Transverse colon (tissue), 4 donors: ENCODE results near the gene GLT8D2. TPM values are rescaled to one million over a fixed set of nuclear protein-coding genes. Genes with fewer than 3 reads are reported as not detected.

Source experiments
- DNase-seq: peaks from one replicate; pipeline ENCODE4 v3.0.0-alpha.2; 2019
- H3K27ac ChIP-seq, 4 donors: fragments of 200-600 bp; sonication (generic); 2 replicates each; pipeline ENCODE4 v1.5.1; 2016 to 2018; ENCODE audit warnings: inconsistent platforms in 4 of 4
- H3K27me3 ChIP-seq: fragments of 200-600 bp; sonication (generic); 2 replicates; pipeline ENCODE4 v1.5.1; 2017; ENCODE audit warnings: inconsistent platforms
- H3K36me3 ChIP-seq, 4 donors: fragments of 200-600 bp; sonication (generic); 2 replicates each; pipeline ENCODE4 v1.5.1; 2017 to 2019; ENCODE audit warnings: inconsistent platforms in 4 of 4
- H3K4me1 ChIP-seq, 4 donors: fragments of 200-600 bp; sonication (generic); 2 replicates each; pipeline ENCODE4 v1.5.1; 2017 to 2020; ENCODE audit warnings: inconsistent platforms in 4 of 4
- H3K4me3 ChIP-seq, 4 donors: fragments of 200-600 bp; sonication (generic); 1 replicate in 1 of 4; 2 replicates in 3 of 4; pipeline versions ENCODE4 v1.5.1 to v1.6.1; 2017 to 2019; ENCODE audit warnings: inconsistent platforms in 4 of 4
- H3K9me3 ChIP-seq, 2 donors: fragments of 200-600 bp; sonication (generic); 2 replicates each; pipeline ENCODE4 v1.5.1; 2017 to 2019; ENCODE audit warnings: inconsistent platforms in 2 of 2
- EP300 ChIP-seq: sonication (generic); formaldehyde crosslinking; IDR thresholded peaks from one replicate; pipeline ENCODE4 v1.6.1; 2017; ENCODE audit warnings: antibody characterized with exemption, low read depth
- POLR2A ChIP-seq: fragments of 450-650 bp; IDR thresholded peaks from one replicate; pipeline ENCODE4 v1.6.1; 2016; ENCODE audit warnings: antibody characterized with exemption, mild to moderate bottlenecking, moderate library complexity
- POLR2AphosphoS5 ChIP-seq, 3 donors: sonication (generic); formaldehyde crosslinking; IDR thresholded peaks; one replicate each; pipeline ENCODE4 v1.6.1; 2016; ENCODE audit warnings: antibody characterized with exemption in 3 of 3
- WGBS, 2 donors: methylation state at CpG; one replicate each; pipeline ENCODE4 v1.1.5; 2018; ENCODE audit warnings: low coverage in 1 of 2; 5-methylcytosine and 5-hydroxymethylcytosine counted together
- in situ Hi-C, 4 donors: fragments of 200-750 bp; cut with MboI; loops; one replicate each; pipeline versions ENCODE4 v1.15.0 to v1.15.1; 2017; ENCODE audit warnings: low sequenced_read_pairs in 3 of 4, low pct_ligation_motif_present in 1 of 4, low pct_unique_long_range_greater_than_20kb in 1 of 4
- intact Hi-C: fragments of 100-400 bp; cut with DNase I; formaldehyde crosslinking; loops from one replicate; pipeline ENCODE4 v1.15.1; 2023; ENCODE audit warnings: low total_unique reads
- total RNA-seq, 4 donors: library from RNA; depleted of rRNA; stranded (reverse); fragments of >200 nt; gene quantifications; one replicate each; pipeline ENCODE4 v1.1.0, GENCODE V29; 2016
- TF ChIP-seq, protein P1 (sequence below), 5 experiments: fragments of 200-600 bp in 3 of 5; fragments of 450-650 bp in 2 of 5; sonication (generic) in 3 of 5; IDR thresholded peaks; 1 replicate in 2 of 5; 2 replicates in 3 of 5; pipeline ENCODE4 v1.5.1; 2016 to 2017; ENCODE audit warnings: antibody characterized with exemption in 5 of 5, inconsistent platforms in 3 of 5, mild to moderate bottlenecking in 2 of 5, moderate library complexity in 1 of 5

The GLT8D2 gene
- total RNA-seq, 4 donors from 2014 or later, result 1.1 to 21.3 (median 3.8) TPM

- WGBS, 2 donors, result 45% methylated on average over 1 of the region's 1 CpG; no CpG with 5 or more reads in 1 of the 2 donors
- peaks cover 0 to 56% (median 20%) of the 10 kb centered on the region in 4 donors for H3K36me3 ChIP-seq
- no peaks in the 10 kb centered on the region for H3K9me3 ChIP-seq
- DNase-seq, result no peak
- no peak overlapping the region for H3K27ac ChIP-seq
- intact Hi-C loops (no loop called here), in situ Hi-C loops (loop anchor here in 2 of 4 donors (25.0 kb wide), 2 partner anchors 335 to 1160 kb away; partner anchors contain the start of gene WASHC4 (in 1 of the 2))
- no peak overlapping the region for H3K4me3 ChIP-seq
- H3K27me3 ChIP-seq, result no peaks in the 10 kb centered on the region
- TF ChIP-seq POLR2A, result no peak
- TF ChIP-seq, protein P1, sequence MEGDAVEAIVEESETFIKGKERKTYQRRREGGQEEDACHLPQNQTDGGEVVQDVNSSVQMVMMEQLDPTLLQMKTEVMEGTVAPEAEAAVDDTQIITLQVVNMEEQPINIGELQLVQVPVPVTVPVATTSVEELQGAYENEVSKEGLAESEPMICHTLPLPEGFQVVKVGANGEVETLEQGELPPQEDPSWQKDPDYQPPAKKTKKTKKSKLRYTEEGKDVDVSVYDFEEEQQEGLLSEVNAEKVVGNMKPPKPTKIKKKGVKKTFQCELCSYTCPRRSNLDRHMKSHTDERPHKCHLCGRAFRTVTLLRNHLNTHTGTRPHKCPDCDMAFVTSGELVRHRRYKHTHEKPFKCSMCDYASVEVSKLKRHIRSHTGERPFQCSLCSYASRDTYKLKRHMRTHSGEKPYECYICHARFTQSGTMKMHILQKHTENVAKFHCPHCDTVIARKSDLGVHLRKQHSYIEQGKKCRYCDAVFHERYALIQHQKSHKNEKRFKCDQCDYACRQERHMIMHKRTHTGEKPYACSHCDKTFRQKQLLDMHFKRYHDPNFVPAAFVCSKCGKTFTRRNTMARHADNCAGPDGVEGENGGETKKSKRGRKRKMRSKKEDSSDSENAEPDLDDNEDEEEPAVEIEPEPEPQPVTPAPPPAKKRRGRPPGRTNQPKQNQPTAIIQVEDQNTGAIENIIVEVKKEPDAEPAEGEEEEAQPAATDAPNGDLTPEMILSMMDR (IDR thresholded peaks at IDR 0.05), result no peak
- no peak for TF ChIP-seq POLR2AphosphoS5 (IDR thresholded peaks at IDR 0.05)
- no peak for TF ChIP-seq EP300
- peaks cover 5 to 20% (median 13%) of the 10 kb centered on the region in 4 donors for H3K4me1 ChIP-seq
These were observed 97.5 kb downstream of the GLT8D2 start for GRCh38 chr12:103952497-103952896.

DNA sequence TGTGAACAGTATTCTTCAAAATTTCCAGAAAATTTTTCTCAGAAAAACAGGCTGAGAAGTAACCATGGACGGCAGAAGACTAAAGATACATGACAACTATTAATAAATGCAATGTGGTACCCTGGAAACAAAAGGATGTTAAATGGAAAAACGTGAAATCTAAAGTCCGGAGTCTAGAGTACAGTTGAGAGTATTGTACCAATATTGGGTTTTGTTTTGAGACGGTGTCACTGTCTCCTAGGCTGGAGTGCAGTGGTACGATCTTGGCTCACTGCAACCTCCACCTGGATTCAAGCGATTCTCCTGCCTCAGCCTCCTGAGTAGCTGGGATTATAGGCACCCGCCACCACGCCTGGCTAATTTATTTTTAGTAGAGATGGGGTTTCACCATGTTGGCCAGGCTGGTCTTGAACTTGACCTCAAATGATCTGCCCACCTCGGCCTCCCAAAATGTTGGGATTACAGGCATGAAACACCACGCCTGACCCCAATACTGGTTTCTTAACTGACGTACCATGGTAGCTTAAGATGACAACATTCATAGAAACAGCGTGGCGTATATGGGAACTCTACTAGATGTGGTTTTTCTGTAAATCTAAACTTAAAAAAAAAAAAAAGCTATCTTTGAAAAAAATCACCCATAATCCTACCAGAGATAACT, 101.1 kb downstream of the GLT8D2 start:
- in situ Hi-C loops (loop anchor here in 1 of 4 donors (25.0 kb wide), 1 partner anchor 163 kb away; no protein-coding TSS in a partner anchor), intact Hi-C loops (no loop called here)
- TF ChIP-seq EP300 (no peak), POLR2AphosphoS5 (IDR thresholded peaks at IDR 0.05) (no peak), POLR2A (no peak)
- TF ChIP-seq, protein P1 (IDR thresholded peaks at IDR 0.05), result no peak
- no peaks in the 10 kb centered on the region for H3K27me3 ChIP-seq
- peaks cover 0 to 88% (median 38%) of the 10 kb centered on the region in 4 donors for H3K36me3 ChIP-seq
- no peaks in the 10 kb centered on the region for H3K9me3 ChIP-seq
- 80 to 81% methylated on average over 3 to 13 of the region's 13 CpGs for WGBS, 2 donors
- no peak overlapping the region for H3K27ac ChIP-seq
- no peak overlapping the region for H3K4me3 ChIP-seq
- no peak for DNase-seq
- no peaks in the 10 kb centered on the region for H3K4me1 ChIP-seq

DNA sequence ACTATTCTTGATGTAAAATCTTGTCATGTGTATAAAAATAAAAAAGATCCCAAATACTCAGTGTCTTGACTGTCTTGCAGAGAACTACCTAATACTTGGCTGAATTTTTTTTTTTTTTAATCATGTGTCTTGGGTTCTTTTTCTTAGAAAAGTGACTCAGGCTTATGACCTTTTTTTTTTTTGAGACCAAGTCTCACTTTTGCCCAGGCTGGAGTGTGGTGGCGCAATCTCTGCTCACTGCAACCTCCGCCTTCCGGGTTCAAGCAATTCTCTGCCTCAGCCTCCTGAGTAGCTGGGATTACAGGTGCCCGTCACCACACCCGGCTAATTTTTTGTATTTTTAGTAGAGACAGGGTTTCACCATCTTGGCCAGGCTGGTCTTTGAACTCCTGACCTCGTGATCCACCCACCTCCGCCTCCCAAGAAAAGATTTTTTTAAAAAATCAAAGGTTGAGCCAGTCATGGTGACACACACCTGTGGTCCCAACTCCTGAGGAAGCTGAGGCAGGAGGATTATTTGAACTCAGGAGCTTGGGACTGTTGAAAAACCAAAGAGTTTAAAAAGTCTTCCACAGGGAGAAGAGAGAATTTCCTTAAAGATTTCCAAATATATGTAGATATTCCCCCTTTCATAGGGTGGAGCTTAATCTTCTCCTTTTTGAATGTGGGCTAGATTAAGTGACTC, 102.0 kb downstream of the GLT8D2 start:
- H3K36me3 ChIP-seq, result peaks cover 0 to 88% (median 42%) of the 10 kb centered on the region in 4 donors
- in situ Hi-C loops, result loop anchor here in 1 of 4 donors (25.0 kb wide), 1 partner anchor 164 kb away; no protein-coding TSS in a partner anchor

GRCh38 chr12:103944964-103945363, 105.0 kb downstream of the GLT8D2 start:
- Histone ChIP-seq H3K4me3 (no peak overlapping the region), H3K27me3 (no peaks in the 10 kb centered on the region), H3K36me3 (peaks cover 0 to 97% (median 48%) of the 10 kb centered on the region in 4 donors), H3K4me1 (no peaks in the 10 kb centered on the region), H3K27ac (no peak overlapping the region), H3K9me3 (no peaks in the 10 kb centered on the region)
- no peak for DNase-seq
- TF ChIP-seq, protein P1 (IDR thresholded peaks at IDR 0.05), result no peak
- TF ChIP-seq EP300 (no peak), POLR2AphosphoS5 (IDR thresholded peaks at IDR 0.05) (no peak), POLR2A (no peak)
- in situ Hi-C loops, result loop anchor here in 1 of 4 donors (25.0 kb wide), 1 partner anchor 167 kb away; no protein-coding TSS in a partner anchor
- intact Hi-C loops, result no loop called here
- 80 to 93% methylated on average over 3 of the region's 3 CpGs for WGBS, 2 donors

More for the DNA sequence above, 102.0 kb downstream of the GLT8D2 start:
- no peak for DNase-seq
- intact Hi-C loops, result no loop called here
- Histone ChIP-seq H3K9me3 (no peaks in the 10 kb centered on the region), H3K4me1 (no peaks in the 10 kb centered on the region), H3K27me3 (no peaks in the 10 kb centered on the region), H3K27ac (no peak overlapping the region), H3K4me3 (no peak overlapping the region)
- 96 to 100% methylated on average over 2 to 7 of the region's 7 CpGs for WGBS, 2 donors
- TF ChIP-seq EP300, result no peak
- TF ChIP-seq, protein P1 (IDR thresholded peaks at IDR 0.05), result no peak
- no peak for TF ChIP-seq POLR2A
